ENCODE results near the gene RUNX1. TPM values are rescaled to one million over a fixed set of nuclear protein-coding genes. Genes with fewer than 3 reads are reported as not detected.
A peak's percentile ranks its signal among the peaks of the same experiment; 100 is the strongest.

Gene RUNX1
- total RNA-seq, 6 experiments from 2014 or later, result 2.9 to 18.3 (median 4.3) TPM

GRCh38 chr21:34878940-34879339 lies 170.2 kb downstream of the RUNX1 start:
- no peak for DNase-seq
- no peak for TF ChIP-seq CTCF (IDR thresholded peaks at IDR 0.05)
- no peak for TF ChIP-seq POLR2A (IDR thresholded peaks at IDR 0.05)
- WGBS (ENCODE audit: insufficient coverage, low coverage, low lambda C conversion rate, missing lambda C conversion rate), result 72% methylated on average over 2 of the region's 2 CpGs
- ATAC-seq, result no peak
- no peak overlapping the region for H3K4me3 ChIP-seq
- H3K27ac ChIP-seq, result no peak overlapping the region
- no peaks in the 10 kb centered on the region for H3K9me3 ChIP-seq
- no peaks in the 10 kb centered on the region for H3K27me3 ChIP-seq
- no peaks in the 10 kb centered on the region for H3K36me3 ChIP-seq
- intact Hi-C loops (cut with DNase I), result no loop called here
- peaks cover 0 to 18% (median 0%) of the 10 kb centered on the region in 4 donors for H3K4me1 ChIP-seq

- Histone ChIP-seq H3K4me1 (peaks cover 0 to 18% (median 0%) of the 10 kb centered on the region in 4 donors), H3K36me3 (no peaks in the 10 kb centered on the region), H3K4me3 (no peak overlapping the region), H3K9me3 (no peaks in the 10 kb centered on the region), H3K27me3 (no peaks in the 10 kb centered on the region), H3K27ac (no peak overlapping the region)
- intact Hi-C loops (cut with DNase I), result no loop called here
- WGBS (ENCODE audit: insufficient coverage, low coverage, low lambda C conversion rate, missing lambda C conversion rate), result 57% methylated on average over 3 of the region's 3 CpGs
- DNase-seq (no peak), ATAC-seq (peak in 3 of 4 donors; percentile 29 to 81 (median 74))
- no peak for TF ChIP-seq POLR2A (IDR thresholded peaks at IDR 0.05)
- TF ChIP-seq CTCF (IDR thresholded peaks at IDR 0.05), result no peak
Measured at GRCh38 chr21:34878501-34878900, 170.6 kb downstream of the RUNX1 start.

- ATAC-seq (peak; percentile 71 to 90 (median 84)), DNase-seq (peak; percentile 72 to 80 (median 76))
- Histone ChIP-seq H3K27me3 (no peaks in the 10 kb centered on the region), H3K27ac (peak overlapping the region in 1 of 3 donors; percentile 6), H3K4me3 (no peak overlapping the region), H3K9me3 (no peaks in the 10 kb centered on the region), H3K36me3 (no peaks in the 10 kb centered on the region), H3K4me1 (peaks cover 0 to 18% (median 0%) of the 10 kb centered on the region in 4 donors)
- intact Hi-C loops (cut with DNase I), result no loop called here
- WGBS (ENCODE audit: insufficient coverage, low coverage, low lambda C conversion rate, missing lambda C conversion rate), result 45% methylated on average over 9 of the region's 10 CpGs
- no peak for TF ChIP-seq POLR2A (IDR thresholded peaks at IDR 0.05)
- TF ChIP-seq CTCF (IDR thresholded peaks at IDR 0.05), result no peak
Measured at GRCh38 chr21:34877485-34878128, 171.5 kb downstream of the RUNX1 start.

GRCh38 chr21:34875830-34876229 lies 173.3 kb downstream of the RUNX1 start:
- no peak for DNase-seq
- ATAC-seq, result no peak
- 77% methylated on average over 6 of the region's 6 CpGs for WGBS (ENCODE audit: insufficient coverage, low coverage, low lambda C conversion rate, missing lambda C conversion rate)
- no peak for TF ChIP-seq POLR2A (IDR thresholded peaks at IDR 0.05)
- no peak for TF ChIP-seq CTCF (IDR thresholded peaks at IDR 0.05)
- Histone ChIP-seq H3K27ac (no peak overlapping the region), H3K4me1 (peaks cover 0 to 18% (median 0%) of the 10 kb centered on the region in 4 donors), H3K27me3 (no peaks in the 10 kb centered on the region), H3K9me3 (no peaks in the 10 kb centered on the region), H3K36me3 (no peaks in the 10 kb centered on the region), H3K4me3 (no peak overlapping the region)
- intact Hi-C loops (cut with DNase I), result no loop called here

All from right lobe of liver (tissue), 6 donors.